ENCODE results near the gene EPYC.

DNA sequence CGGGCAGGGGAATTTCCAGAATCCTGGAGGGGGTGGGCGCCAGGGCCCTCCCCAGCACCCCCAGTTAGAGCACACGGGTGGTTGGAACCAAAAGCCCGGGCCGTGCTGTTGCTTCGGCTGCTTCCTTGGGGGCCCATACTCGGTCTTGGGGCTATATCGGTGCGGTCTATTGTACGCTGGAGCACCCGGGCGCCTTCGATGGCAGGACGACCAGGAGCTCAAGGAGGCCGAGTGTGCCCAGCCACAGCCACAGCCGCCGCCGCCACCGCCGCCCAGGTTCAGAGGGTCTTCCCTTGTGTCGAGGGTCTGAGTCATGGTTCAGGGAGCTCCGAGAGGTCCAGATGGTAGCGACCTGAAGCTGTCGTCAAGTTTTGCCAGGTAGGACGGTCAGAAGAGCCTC lies 50.3 kb downstream of the EPYC start:
- TF ChIP-seq, protein P1, sequence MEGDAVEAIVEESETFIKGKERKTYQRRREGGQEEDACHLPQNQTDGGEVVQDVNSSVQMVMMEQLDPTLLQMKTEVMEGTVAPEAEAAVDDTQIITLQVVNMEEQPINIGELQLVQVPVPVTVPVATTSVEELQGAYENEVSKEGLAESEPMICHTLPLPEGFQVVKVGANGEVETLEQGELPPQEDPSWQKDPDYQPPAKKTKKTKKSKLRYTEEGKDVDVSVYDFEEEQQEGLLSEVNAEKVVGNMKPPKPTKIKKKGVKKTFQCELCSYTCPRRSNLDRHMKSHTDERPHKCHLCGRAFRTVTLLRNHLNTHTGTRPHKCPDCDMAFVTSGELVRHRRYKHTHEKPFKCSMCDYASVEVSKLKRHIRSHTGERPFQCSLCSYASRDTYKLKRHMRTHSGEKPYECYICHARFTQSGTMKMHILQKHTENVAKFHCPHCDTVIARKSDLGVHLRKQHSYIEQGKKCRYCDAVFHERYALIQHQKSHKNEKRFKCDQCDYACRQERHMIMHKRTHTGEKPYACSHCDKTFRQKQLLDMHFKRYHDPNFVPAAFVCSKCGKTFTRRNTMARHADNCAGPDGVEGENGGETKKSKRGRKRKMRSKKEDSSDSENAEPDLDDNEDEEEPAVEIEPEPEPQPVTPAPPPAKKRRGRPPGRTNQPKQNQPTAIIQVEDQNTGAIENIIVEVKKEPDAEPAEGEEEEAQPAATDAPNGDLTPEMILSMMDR (IDR thresholded peaks at IDR 0.05) = no peak
- TF ChIP-seq EZH2 (IDR thresholded peaks at IDR 0.05; ENCODE audit: borderline replicate concordance, insufficient read depth, low read depth, low read length, poor library complexity, severe bottlenecking) = no peak
